IPS-18a (cell line): Measurements from ENCODE around the gene OPRM1.

Experiments used
- H3K27ac ChIP-seq: one replicate; pipeline ENCODE4 v1.5.1; 2013; ENCODE audit warnings: low read length
- H3K27me3 ChIP-seq: one replicate; pipeline ENCODE4 v1.6.1; 2013; ENCODE audit warnings: mild to moderate bottlenecking, low read length; ENCODE audit not compliant: control insufficient read depth, insufficient read depth
- H3K36me3 ChIP-seq: one replicate; pipeline ENCODE4 v1.6.1; 2013; ENCODE audit warnings: low read depth, low read length; ENCODE audit not compliant: control insufficient read depth
- H3K4me1 ChIP-seq: one replicate; pipeline ENCODE4 v1.6.1; 2013; ENCODE audit warnings: low read depth, low read length; ENCODE audit not compliant: control insufficient read depth
- H3K4me3 ChIP-seq: one replicate; pipeline ENCODE4 v1.5.1; 2013; ENCODE audit warnings: low read length
- H3K9ac ChIP-seq: one replicate; pipeline ENCODE4 v1.6.1; 2013; ENCODE audit warnings: mild to moderate bottlenecking, low read length, moderate library complexity
- H3K9me3 ChIP-seq: one replicate; pipeline ENCODE4 v1.6.1; 2013; ENCODE audit warnings: low read depth, low read length; ENCODE audit not compliant: control insufficient read depth

Gene OPRM1

GRCh38 chr6:154218301-154218700 is 179.3 kb downstream of the OPRM1 start:
- Histone ChIP-seq H3K36me3 (no peaks in the 10 kb centered on the region), H3K9ac (no peak overlapping the region), H3K4me3 (no peak overlapping the region), H3K27ac (no peak overlapping the region), H3K4me1 (peaks cover 7% of the 10 kb centered on the region), H3K9me3 (no peaks in the 10 kb centered on the region), H3K27me3 (no peaks in the 10 kb centered on the region)

- Histone ChIP-seq H3K4me3 (no peak overlapping the region), H3K27ac (no peak overlapping the region), H3K9me3 (no peaks in the 10 kb centered on the region), H3K4me1 (peaks cover 7% of the 10 kb centered on the region), H3K9ac (no peak overlapping the region), H3K27me3 (no peaks in the 10 kb centered on the region), H3K36me3 (no peaks in the 10 kb centered on the region)
These were observed 179.7 kb downstream of the OPRM1 start for GRCh38 chr6:154218787-154219186.

DNA sequence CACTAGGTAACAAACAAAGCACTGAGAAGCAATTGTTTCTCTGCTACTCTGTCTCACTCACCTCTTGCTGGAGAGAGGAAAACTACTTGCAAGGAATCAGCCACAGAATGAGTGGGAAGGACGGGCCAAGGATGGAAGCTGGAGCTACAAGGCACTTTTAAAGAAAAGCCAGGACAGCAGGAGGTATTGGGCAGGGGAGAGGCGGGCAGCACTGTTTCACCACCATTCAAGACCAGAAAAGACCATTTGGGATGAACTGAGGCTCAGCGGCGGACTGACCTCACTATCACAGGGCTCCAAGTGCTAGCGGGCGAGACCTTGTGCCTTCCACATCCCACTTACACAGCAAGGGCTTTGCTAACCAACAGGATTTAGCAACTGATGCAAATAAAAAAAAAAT is 180.2 kb downstream of the OPRM1 start:
- no peak overlapping the region for H3K27ac ChIP-seq
- H3K4me1 ChIP-seq, result peaks cover 7% of the 10 kb centered on the region

GRCh38 chr6:154222716-154223115 is 183.7 kb downstream of the OPRM1 start:
- no peaks in the 10 kb centered on the region for H3K36me3 ChIP-seq
- no peak overlapping the region for H3K27ac ChIP-seq
- no peaks in the 10 kb centered on the region for H3K9me3 ChIP-seq
- H3K27me3 ChIP-seq, result no peaks in the 10 kb centered on the region
- H3K4me3 ChIP-seq, result no peak overlapping the region
- peaks cover 7% of the 10 kb centered on the region for H3K4me1 ChIP-seq
- no peak overlapping the region for H3K9ac ChIP-seq

More for the DNA sequence above, 180.2 kb downstream of the OPRM1 start:
- Histone ChIP-seq H3K4me3 (no peak overlapping the region), H3K9me3 (no peaks in the 10 kb centered on the region), H3K9ac (no peak overlapping the region), H3K27me3 (no peaks in the 10 kb centered on the region), H3K36me3 (no peaks in the 10 kb centered on the region)

DNA sequence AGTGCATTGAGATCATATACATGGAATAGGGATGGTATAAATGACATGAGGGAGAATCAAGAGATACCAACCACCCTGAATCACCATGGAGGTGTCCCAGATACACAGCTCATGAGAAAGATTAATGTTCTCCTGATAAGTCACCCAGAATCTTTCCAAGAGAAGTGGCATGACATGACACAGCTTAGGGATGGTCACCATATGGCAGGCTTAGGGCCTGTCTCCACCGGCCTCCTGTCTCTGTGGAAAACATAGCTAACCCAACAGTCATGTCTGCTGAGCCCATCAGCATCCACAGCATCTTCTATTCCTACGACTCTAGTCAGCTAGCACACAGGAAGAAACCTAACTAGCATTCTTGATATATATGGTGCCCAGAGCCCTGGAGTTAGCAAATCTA is 184.3 kb downstream of the OPRM1 start:
- no peak overlapping the region for H3K9ac ChIP-seq
- no peak overlapping the region for H3K27ac ChIP-seq

DNA sequence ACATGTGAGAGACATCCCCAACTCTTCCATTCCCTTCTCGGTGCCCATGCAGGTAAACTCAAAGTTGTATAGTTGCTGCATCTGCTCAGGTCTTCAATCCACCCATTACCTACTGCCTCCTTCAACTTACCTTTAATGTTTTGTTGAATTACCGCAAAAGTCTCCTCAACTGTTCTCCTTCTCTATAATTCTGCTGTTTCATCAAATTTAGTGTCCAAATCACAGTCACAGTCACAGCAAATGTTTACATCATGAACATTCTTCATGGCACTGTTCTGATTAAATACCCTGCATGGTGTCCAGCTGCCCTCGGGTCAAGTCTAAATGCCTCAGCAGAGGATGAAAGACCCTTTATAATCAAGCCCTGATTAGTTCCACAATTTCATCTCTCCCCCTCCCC is 187.4 kb downstream of the OPRM1 start:
- no peak overlapping the region for H3K27ac ChIP-seq
- H3K9me3 ChIP-seq, result no peaks in the 10 kb centered on the region
- H3K9ac ChIP-seq, result no peak overlapping the region
- H3K4me1 ChIP-seq, result no peaks in the 10 kb centered on the region
- H3K36me3 ChIP-seq, result no peaks in the 10 kb centered on the region
- no peaks in the 10 kb centered on the region for H3K27me3 ChIP-seq
- no peak overlapping the region for H3K4me3 ChIP-seq

More for the DNA sequence above, 184.3 kb downstream of the OPRM1 start:
- Histone ChIP-seq H3K4me1 (peaks cover 7% of the 10 kb centered on the region), H3K27me3 (no peaks in the 10 kb centered on the region), H3K4me3 (no peak overlapping the region), H3K36me3 (no peaks in the 10 kb centered on the region), H3K9me3 (no peaks in the 10 kb centered on the region)

DNA sequence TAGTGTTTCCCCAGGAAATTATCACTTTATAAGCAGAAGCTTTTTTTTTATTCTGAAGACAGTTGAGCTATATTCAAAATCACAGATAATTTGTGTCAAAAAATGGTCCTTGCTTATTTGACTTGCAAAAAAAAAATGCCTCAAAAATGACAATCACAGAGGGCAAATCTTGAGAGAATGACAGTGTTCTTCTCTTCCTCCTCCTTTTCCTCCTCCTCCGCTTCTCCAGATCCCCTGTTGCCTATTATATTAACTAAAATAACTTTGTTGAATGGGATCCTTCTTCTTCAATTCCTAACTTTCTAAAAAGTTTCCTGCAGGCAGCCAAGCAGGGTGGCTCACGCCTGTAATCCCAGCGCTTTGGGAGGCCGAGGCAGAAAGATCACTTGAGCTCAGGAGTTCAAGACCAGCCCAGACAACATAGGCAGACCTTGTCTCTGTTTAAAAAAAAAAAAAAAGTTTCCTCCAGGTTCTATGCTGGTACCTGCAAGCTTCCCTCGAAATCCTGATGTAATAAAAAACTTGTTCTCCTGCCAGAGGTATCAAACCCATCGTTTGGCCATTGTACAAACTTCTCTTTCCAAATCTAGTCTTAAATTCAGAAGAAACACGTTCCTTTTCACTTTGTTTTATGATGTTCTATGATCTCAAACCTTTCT is 189.0 kb downstream of the OPRM1 start:
- no peaks in the 10 kb centered on the region for H3K36me3 ChIP-seq
- H3K9me3 ChIP-seq, result no peaks in the 10 kb centered on the region
- no peak overlapping the region for H3K27ac ChIP-seq
- H3K4me1 ChIP-seq, result no peaks in the 10 kb centered on the region
- H3K27me3 ChIP-seq, result no peaks in the 10 kb centered on the region
- no peak overlapping the region for H3K9ac ChIP-seq
- no peak overlapping the region for H3K4me3 ChIP-seq

DNA sequence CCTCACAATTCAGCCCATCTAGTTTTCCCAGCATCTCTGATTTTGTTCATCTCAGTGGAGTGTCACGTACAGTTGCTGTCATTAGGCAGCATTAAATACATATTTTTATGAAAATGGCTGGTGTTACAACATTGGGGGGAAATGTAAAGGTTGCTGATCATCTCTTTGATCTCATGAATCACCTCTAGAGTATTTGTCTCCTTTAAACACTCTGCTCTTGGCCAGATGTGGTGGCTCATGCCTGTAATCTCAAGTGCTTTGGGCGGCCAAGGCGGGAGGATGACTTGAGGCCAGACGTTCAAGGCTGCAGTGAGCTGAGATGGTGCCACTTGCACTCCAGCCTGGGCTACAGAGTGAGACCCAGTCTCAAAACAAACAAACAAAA is 189.5 kb downstream of the OPRM1 start:
- no peak overlapping the region for H3K27ac ChIP-seq
- H3K9ac ChIP-seq, result no peak overlapping the region
- no peaks in the 10 kb centered on the region for H3K27me3 ChIP-seq
- H3K9me3 ChIP-seq, result no peaks in the 10 kb centered on the region
- no peak overlapping the region for H3K4me3 ChIP-seq
- no peaks in the 10 kb centered on the region for H3K36me3 ChIP-seq
- H3K4me1 ChIP-seq, result no peaks in the 10 kb centered on the region

GRCh38 chr6:154229786-154230185 is 190.7 kb downstream of the OPRM1 start:
- no peaks in the 10 kb centered on the region for H3K4me1 ChIP-seq
- no peak overlapping the region for H3K9ac ChIP-seq
- H3K36me3 ChIP-seq, result no peaks in the 10 kb centered on the region
- H3K27ac ChIP-seq, result no peak overlapping the region
- H3K27me3 ChIP-seq, result no peaks in the 10 kb centered on the region
- no peaks in the 10 kb centered on the region for H3K9me3 ChIP-seq
- H3K4me3 ChIP-seq, result no peak overlapping the region

GRCh38 chr6:154230393-154230792 is 191.4 kb downstream of the OPRM1 start:
- no peak overlapping the region for H3K4me3 ChIP-seq
- H3K27ac ChIP-seq, result no peak overlapping the region
- no peak overlapping the region for H3K9ac ChIP-seq
- H3K4me1 ChIP-seq, result no peaks in the 10 kb centered on the region
- H3K27me3 ChIP-seq, result no peaks in the 10 kb centered on the region
- H3K9me3 ChIP-seq, result no peaks in the 10 kb centered on the region
- no peaks in the 10 kb centered on the region for H3K36me3 ChIP-seq

- no peaks in the 10 kb centered on the region for H3K27me3 ChIP-seq
- no peak overlapping the region for H3K4me3 ChIP-seq
- no peaks in the 10 kb centered on the region for H3K9me3 ChIP-seq
- H3K4me1 ChIP-seq, result no peaks in the 10 kb centered on the region
- H3K36me3 ChIP-seq, result no peaks in the 10 kb centered on the region
- no peak overlapping the region for H3K27ac ChIP-seq
- no peak overlapping the region for H3K9ac ChIP-seq
These were observed 192.0 kb downstream of the OPRM1 start for GRCh38 chr6:154230910-154231595.
